ENCODE results near the gene KCTD16.

- TF ChIP-seq CTCF (IDR thresholded peaks at IDR 0.05 in 2 of 3, conservative IDR thresholded peaks at IDR 0.05 in 1 of 3; ENCODE audit: borderline replicate concordance in 1 of 3, insufficient read depth in 1 of 3, low read depth in 2 of 3, low read length in 2 of 3) (no peak), RAD21 (IDR thresholded peaks at IDR 0.05; ENCODE audit: low read depth) (no peak), SIN3A (IDR thresholded peaks at IDR 0.05; ENCODE audit: low read depth) (no peak), POLR2A (IDR thresholded peaks at IDR 0.05; ENCODE audit: borderline replicate concordance, extremely low read depth, insufficient read depth, insufficient read length) (no peak)
Measured at GRCh38 chr5:144125163-144125726, 45.4 kb upstream of the KCTD16 start.

All from HCT116 (cell line).